ENCODE measurements around the gene LMBRD2.

LMBRD2 gene

GRCh38 chr5:36153298-36153677, 1.6 kb upstream of the LMBRD2 start:
- H3K4me3 ChIP-seq (ENCODE audit: low read depth, low read length), result no peak overlapping the region
- no peak for TF ChIP-seq CTCF (IDR thresholded peaks at IDR 0.05; ENCODE audit: borderline replicate concordance, insufficient read depth, low read depth, low read length)

GRCh38 chr5:36152324-36153297, 924 bp upstream of the LMBRD2 start:
- peak overlapping the region; percentile 92 for H3K4me3 ChIP-seq (ENCODE audit: low read depth, low read length)
- no peak for TF ChIP-seq CTCF (IDR thresholded peaks at IDR 0.05; ENCODE audit: borderline replicate concordance, insufficient read depth, low read depth, low read length)

GRCh38 chr5:36150676-36151433, 832 bp downstream of the LMBRD2 start:
- no peak for TF ChIP-seq CTCF (IDR thresholded peaks at IDR 0.05; ENCODE audit: borderline replicate concordance, insufficient read depth, low read depth, low read length)
- H3K4me3 ChIP-seq (ENCODE audit: low read depth, low read length), result peak overlapping the region; percentile 92

GRCh38 chr5:36147681-36148080, 4.0 kb downstream of the LMBRD2 start:
- H3K4me3 ChIP-seq (ENCODE audit: low read depth, low read length), result no peak overlapping the region
- no peak for TF ChIP-seq CTCF (IDR thresholded peaks at IDR 0.05; ENCODE audit: borderline replicate concordance, insufficient read depth, low read depth, low read length)

GRCh38 chr5:36146390-36146789, 5.3 kb downstream of the LMBRD2 start:
- no peak for TF ChIP-seq CTCF (IDR thresholded peaks at IDR 0.05; ENCODE audit: borderline replicate concordance, insufficient read depth, low read depth, low read length)
- no peak overlapping the region for H3K4me3 ChIP-seq (ENCODE audit: low read depth, low read length)

- no peak overlapping the region for H3K4me3 ChIP-seq (ENCODE audit: low read depth, low read length)
- no peak for TF ChIP-seq CTCF (IDR thresholded peaks at IDR 0.05; ENCODE audit: borderline replicate concordance, insufficient read depth, low read depth, low read length)
Observed at GRCh38 chr5:36145311-36145710, 6.4 kb downstream of the LMBRD2 start.

All from GM12875 (cell line).